GM18858 (cell line): ENCODE results near the gene MAPK14.

Experiments
- ATAC-seq: cut with Tn5 transposase; IDR thresholded peaks from one replicate; pipeline ENCODE4 v1.9.1; 2021; ENCODE audit not compliant: unreplicated experiment

The MAPK14 gene

DNA sequence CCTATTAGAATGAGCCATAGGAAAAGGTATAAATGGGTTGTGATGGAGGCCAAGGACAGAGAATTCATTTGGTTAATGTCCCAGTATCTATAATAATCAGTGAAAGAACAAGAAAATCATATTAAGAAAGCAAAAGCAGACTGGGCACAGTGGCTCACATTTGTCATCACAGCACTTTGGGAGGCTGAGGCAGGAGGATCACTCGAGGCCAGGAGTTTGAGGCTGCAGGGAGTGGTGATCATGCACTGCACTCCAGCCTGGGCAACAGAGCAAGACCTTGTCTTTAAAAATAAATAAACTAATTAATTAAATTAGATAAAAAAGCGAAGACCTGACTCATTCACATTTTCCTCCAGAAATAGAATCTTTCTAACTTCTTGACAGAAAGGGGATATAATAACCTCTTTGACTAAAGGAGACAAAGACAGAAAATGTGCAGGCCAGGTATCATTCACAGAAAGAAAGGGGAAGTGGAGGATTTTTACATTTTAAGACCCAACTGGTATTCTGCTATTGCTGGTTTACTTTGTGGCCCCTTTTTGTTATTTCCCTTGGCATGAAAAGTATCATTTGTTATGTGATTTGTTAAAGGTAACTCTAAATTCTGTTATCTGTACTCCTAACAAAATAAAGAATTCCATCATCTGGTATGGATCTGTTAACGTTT is 70.8 kb downstream of the MAPK14 start:
- ATAC-seq: no peak

GRCh38 chr6:36098920-36099647 is 71.5 kb downstream of the MAPK14 start:
- no peak for ATAC-seq

DNA sequence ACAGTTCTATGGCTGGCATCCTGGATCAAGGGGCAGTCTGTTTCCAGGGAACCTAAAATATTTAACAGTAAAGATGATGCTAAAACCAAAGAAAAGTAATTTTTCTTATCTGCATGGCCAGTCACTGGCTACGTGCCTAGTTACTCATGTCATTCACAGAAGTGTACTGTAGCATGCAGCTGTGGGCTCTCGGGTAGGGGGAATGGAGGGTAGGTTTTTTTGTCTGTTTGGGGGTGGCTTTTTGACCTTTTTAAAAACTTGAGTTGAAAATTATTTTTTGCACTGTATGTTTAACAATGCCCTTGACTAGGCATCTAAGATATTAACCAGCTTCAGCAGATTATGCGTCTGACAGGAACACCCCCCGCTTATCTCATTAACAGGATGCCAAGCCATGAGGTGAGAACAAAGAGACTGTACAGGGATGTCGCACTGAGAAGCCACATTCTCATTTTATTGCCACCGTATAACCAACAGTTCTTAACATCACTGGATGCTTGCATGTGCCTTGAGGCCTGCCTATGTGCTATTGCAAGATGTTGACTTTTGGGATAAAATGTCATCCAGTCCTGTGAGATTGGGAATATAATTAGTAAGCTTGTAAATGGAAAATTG is 72.4 kb downstream of the MAPK14 start:
- ATAC-seq: no peak

- no peak for ATAC-seq
These were observed 74.1 kb downstream of the MAPK14 start for GRCh38 chr6:36101691-36102090.

DNA sequence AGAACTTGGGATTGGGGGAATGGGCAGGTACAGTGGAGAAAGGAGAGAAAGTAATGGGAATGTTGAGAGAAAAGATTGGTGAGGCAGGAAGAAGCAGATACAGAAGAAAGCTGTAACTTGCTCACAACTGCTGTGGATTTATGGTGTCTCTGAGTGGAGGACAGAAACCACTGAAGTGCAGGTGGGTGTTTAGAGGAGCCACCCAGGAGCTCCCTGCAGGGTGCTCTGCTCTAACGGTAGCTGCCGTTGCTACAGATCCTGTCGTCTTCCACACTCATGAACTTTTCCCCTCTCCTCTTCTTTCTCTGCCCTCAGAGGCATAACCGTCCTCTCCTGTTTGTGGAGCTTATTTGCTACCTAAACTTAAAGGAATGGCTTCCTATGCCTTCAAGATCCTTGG is 75.2 kb downstream of the MAPK14 start:
- no peak for ATAC-seq

GRCh38 chr6:36104836-36105235 is 77.2 kb downstream of the MAPK14 start:
- ATAC-seq: no peak

DNA sequence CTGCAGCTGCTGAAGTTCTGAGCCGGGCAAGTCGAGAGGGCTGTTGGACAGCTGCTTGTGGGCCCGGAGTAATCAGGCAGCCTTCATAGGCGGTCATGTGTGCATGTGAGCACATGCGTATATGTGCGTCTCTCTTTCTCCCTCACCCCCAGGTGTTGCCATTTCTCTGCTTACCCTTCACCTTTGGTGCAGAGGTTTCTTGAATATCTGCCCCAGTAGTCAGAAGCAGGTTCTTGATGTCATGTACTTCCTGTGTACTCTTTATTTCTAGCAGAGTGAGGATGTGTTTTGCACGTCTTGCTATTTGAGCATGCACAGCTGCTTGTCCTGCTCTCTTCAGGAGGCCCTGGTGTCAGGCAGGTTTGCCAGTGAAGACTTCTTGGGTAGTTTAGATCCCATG is 81.5 kb downstream of the MAPK14 start:
- no peak for ATAC-seq

- ATAC-seq: no peak
These were observed 82.4 kb downstream of the MAPK14 start for GRCh38 chr6:36110050-36110449.

- no peak for ATAC-seq
These were observed 83.3 kb downstream of the MAPK14 start for GRCh38 chr6:36110863-36111262.

DNA sequence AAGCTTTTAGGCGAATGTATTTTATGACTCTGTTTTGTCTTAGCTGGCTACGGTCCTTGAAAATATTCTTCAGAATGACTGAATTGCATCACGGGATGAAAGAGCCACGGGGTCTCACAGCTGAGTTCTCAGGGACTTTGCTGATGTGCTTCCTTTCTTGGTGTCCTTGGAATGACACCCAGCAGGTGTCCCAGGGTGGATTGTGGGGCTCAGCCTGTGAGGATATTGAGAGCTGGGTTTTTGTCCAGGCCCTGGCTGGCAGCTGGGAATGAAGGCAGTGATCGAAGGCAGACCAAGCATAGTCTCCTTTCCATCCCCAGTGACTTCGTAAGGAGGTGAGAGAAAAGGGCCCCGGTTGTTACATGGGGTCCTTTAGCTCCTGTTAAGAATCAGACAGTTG is 83.9 kb downstream of the MAPK14 start:
- ATAC-seq: no peak

DNA sequence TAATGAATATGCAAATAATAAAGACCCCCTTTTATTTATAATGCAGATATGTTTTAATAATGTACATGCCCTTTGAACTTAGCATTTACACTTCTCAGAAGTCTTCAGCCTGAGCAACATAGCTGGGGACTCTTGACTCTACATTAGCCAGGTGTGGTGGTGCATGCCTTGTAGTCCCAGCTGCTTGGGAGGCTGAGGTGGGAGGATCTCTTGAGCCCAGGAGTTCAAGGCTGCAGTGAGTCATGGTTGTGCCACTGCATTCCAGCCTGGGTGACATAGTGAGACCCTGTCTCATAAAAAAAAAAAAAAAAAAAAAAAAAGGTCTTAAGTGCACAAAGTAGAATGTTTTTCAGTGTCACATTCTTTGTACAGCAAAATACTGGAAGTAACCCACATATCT is 85.4 kb downstream of the MAPK14 start:
- no peak for ATAC-seq

GRCh38 chr6:36113703-36114102 is 86.1 kb downstream of the MAPK14 start:
- ATAC-seq: no peak

DNA sequence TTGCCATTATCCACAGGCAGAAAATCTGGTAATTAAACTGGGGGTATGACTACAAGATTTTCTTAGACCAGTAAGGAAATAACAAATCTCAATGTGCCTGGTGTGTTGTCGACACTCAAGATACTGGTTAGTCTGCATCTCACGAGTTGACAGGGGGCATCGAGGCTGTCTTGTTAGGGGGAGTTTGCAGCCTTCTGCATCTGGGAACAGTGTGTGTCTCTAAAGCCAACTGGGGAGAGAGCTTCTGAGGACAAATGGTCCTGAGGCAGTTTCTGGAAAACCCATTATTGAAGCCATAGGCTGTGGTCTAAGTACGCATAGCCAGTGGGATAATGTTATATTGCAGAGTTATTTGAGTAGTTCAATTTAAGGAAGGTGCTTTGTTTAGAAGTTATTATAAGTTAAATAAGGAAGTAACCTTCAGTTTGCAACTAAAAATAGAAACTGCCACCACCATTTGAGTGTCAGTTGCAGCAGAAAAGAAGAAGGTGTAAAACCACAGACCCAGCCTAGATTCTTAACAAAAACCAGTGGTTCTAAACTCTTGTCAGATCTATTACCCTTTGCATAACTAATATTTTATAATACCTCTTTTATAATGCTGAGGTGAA is 87.3 kb downstream of the MAPK14 start:
- ATAC-seq: no peak

GRCh38 chr6:36115412-36115811 is 87.8 kb downstream of the MAPK14 start:
- no peak for ATAC-seq

DNA sequence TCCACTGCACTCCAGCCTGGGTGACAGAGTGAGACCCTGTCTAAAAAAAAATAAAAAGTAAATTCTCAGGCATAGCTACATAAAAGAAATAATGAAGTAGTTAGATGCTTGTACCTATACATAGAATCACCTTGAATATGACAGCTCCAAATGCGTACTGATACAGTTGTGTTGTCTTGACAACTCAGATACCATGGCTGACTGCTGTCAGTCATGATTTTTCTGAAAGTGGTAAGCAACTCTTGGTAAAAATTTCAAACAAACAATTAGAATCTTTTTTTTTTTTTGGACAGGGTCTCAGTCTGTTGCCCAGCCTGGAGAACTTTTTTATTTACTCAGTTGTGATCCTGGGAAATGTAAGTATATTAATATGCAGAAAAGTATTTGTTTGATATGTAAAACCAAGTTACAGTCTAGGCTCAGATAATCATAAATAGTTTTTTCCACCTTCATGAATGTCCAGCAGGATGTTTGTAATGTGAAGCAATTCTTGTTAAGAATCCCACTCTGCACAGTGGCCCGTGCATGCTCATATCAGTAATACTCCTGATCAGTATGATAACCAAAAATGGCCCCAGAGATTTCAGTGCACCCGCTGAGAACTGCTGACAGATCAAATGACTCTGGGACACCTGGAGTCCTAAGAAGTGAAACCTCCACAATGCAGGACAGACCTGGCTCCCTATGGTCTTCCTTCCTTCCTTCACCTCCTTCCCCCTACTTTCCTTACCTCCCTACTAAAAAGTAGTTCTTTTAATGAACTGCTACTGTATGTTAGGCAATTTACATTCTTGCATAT is 88.7 kb downstream of the MAPK14 start:
- no peak for ATAC-seq

DNA sequence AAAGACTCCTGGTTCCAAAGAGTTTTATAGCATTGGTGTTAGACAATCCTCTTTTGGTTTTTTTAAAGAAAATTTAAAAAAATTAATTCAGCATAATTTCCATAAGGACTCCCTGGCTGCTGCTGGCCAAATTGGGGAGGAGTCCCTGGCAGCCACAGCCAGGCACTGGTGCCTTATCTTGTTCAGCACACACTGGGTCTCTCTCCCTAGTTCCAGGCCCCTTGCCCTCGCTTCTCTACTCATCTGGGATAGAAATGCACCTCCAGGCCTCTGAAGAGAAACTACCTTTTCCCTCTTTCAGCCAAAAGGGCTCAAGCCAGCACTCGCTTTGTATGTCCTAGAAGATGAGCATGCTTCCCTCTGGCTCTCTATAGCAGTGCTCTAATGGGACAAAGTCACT is 89.3 kb downstream of the MAPK14 start:
- no peak for ATAC-seq

GRCh38 chr6:36117658-36118549 is 90.3 kb downstream of the MAPK14 start:
- ATAC-seq: no peak

DNA sequence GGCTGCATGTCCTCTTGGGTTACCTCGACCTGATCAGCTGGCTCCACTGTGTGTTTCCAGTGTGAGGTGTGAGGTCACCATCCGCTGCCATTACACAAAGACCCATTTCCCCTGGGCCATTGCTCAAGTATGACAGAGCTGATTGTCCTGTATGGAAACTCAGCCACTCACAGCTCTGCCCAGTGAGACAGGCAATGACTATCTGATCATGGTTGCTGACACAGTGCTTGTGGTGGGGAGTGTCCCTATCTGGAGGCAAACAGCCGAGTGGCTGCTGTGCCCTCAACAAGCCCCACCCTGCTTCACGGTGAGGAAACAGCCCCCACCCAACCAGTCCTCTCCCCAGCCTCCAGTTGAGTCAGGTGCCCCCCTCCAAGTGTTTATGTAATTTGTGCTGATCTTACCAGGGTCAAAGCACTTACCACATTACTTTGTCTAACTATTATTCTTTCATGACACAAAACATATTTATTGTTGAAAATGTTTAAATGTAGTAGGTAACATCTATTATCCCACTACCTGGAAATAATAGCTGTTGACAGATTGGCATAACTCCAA is 91.0 kb downstream of the MAPK14 start:
- ATAC-seq: no peak

DNA sequence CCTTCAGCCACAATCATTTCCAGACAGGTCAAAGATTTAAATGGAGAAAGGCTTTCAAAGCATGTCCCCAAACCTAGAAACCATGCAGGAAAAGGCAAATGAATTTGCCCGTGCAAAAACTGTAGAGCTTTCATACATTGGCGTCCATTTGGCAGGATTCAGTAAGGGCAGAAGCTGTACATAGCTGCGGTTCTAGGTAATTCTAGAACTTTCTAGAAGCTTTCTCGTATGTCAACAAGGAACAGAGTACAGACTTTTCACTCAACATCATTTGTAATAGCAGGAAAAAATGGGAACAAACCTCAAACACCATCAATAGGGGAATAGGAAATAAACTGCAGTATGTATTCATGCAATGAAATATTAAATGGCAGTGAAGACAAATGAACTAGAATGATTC is 91.6 kb downstream of the MAPK14 start:
- no peak for ATAC-seq

- no peak for ATAC-seq
These were observed 92.4 kb downstream of the MAPK14 start for GRCh38 chr6:36120018-36120417.
